Activated T-helper 2 cell treated with anti-CD3 and anti-CD28 coated beads, Interferon-gamma antibody, Interleukin-2, Interleukin-4, amounts not matched to agents 10 μg/mL and 5 μg/mL and 100 μg/mL, durations not matched to agents 14 hours and 24 hours and 36 hours (primary cell): Measurements from ENCODE around the gene GLRA3. TPM values are rescaled to one million over a fixed set of nuclear protein-coding genes. Genes with fewer than 3 reads are reported as not detected.

Source experiments
- DNase-seq: peaks from one replicate; pipeline ENCODE4 v3.0.0; 2021; ENCODE audit warnings: low spot score
- H3K27ac Mint-ChIP-seq: one replicate; pipeline ENCODE4 v1.8.0; 2021; ENCODE audit warnings: mixed read lengths
- H3K27me3 Mint-ChIP-seq: one replicate; pipeline ENCODE4 v1.8.0; 2021; ENCODE audit warnings: low read depth, mixed read lengths
- H3K36me3 Mint-ChIP-seq: one replicate; pipeline ENCODE4 v1.8.0; 2021; ENCODE audit warnings: low read depth, mixed read lengths
- H3K4me1 Mint-ChIP-seq: one replicate; pipeline ENCODE4 v1.8.0; 2021; ENCODE audit warnings: low read depth, mixed read lengths
- H3K4me3 Mint-ChIP-seq: one replicate; pipeline ENCODE4 v1.8.0; 2021; ENCODE audit warnings: low read depth, mild to moderate bottlenecking, moderate library complexity, mixed read lengths
- H3K9me3 Mint-ChIP-seq: one replicate; pipeline ENCODE4 v1.8.0; 2021; ENCODE audit warnings: mixed read lengths
- intact Hi-C: fragments of 100-400 bp; cut with micrococcal nuclease; formaldehyde crosslinking; loops from one replicate; pipeline ENCODE4 v1.15.1; 2023
- total RNA-seq: library from RNA; stranded (reverse); gene quantifications from 2 replicates; pipeline ENCODE4 v1.2.3, GENCODE V29; 2022

GLRA3 gene
- total RNA-seq, 1 donor from 2014 or later, result not detected

DNA sequence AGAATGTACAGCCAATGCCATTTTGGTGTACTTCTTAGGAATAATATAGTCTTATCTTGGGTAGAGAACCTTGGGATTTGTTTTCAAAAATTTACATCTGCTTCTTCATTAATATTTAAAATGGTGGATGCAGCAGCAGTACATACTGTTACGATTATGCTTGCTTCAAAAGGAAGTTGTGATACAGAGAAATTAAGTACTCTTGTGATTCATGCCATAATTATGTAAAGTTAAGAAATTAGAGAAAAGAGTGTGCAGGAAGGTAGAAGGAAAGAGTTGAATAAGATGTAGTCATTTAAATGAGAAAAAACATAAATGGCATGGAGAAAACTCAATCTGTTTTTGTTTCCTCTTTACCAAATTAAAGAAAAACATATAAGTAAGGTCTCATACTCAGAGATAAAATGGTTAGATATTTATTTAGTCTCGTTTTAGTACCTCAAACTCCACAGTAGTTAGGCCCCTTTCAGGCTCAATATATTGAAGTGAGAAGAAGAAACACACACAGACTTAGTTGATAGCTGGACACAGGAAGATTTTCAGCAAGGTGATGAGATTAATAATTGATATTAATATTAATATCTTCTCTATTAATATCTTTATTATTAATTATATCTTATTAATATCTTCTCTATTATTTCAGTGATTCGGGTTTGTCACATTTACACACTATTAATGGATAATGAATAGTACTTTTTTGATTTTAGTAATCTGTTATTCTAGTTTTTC lies 236.6 kb downstream of the GLRA3 start:
- no peak for DNase-seq
- Mint-ChIP-seq H3K27ac (no peak overlapping the region), H3K36me3 (no peaks in the 10 kb centered on the region), H3K27me3 (peaks cover 5% of the 10 kb centered on the region), H3K9me3 (peaks cover 5% of the 10 kb centered on the region), H3K4me1 (peaks cover 14% of the 10 kb centered on the region), H3K4me3 (no peak overlapping the region)
- intact Hi-C loops, result no loop called here

GRCh38 chr4:174591243-174592021 lies 237.6 kb downstream of the GLRA3 start:
- no peak overlapping the region for H3K4me3 Mint-ChIP-seq
- no peaks in the 10 kb centered on the region for H3K36me3 Mint-ChIP-seq
- no peak overlapping the region for H3K27ac Mint-ChIP-seq
- H3K27me3 Mint-ChIP-seq, result peaks cover 5% of the 10 kb centered on the region
- intact Hi-C loops, result no loop called here
- DNase-seq, result no peak
- H3K9me3 Mint-ChIP-seq, result peaks cover 5% of the 10 kb centered on the region
- peaks cover 14% of the 10 kb centered on the region for H3K4me1 Mint-ChIP-seq

GRCh38 chr4:174590336-174590735 lies 238.7 kb downstream of the GLRA3 start:
- peaks cover 5% of the 10 kb centered on the region for H3K9me3 Mint-ChIP-seq
- DNase-seq, result no peak
- H3K27me3 Mint-ChIP-seq, result peaks cover 5% of the 10 kb centered on the region
- peaks cover 14% of the 10 kb centered on the region for H3K4me1 Mint-ChIP-seq
- no peak overlapping the region for H3K27ac Mint-ChIP-seq
- H3K36me3 Mint-ChIP-seq, result no peaks in the 10 kb centered on the region
- H3K4me3 Mint-ChIP-seq, result no peak overlapping the region
- intact Hi-C loops, result no loop called here

Other genes with a start within 250 kb of the GLRA3 start
- gene ADAM29, start 89.1 kb upstream of the GLRA3 start, total RNA-seq, result not detected in 2 replicates